Neural cell (in vitro differentiated cells): ENCODE measurements around the gene SP110.

ENCODE experiments used
- EP300 ChIP-seq: fragments of 450-650 bp; conservative IDR thresholded peaks from 2 replicates; pipeline ENCODE4 v1.6.1; 2014; ENCODE audit warnings: antibody characterized with exemption, mild to moderate bottlenecking, moderate library complexity; ENCODE audit not compliant: poor library complexity, severe bottlenecking
- EZH2 ChIP-seq: fragments of 200-600, 300-800 bp; shearing (Covaris generic), sonication (generic); IDR thresholded peaks from 2 replicates; pipeline ENCODE4 v1.6.1; 2014; ENCODE audit warnings: antibody characterized with exemption, low read length, borderline replicate concordance, mild to moderate bottlenecking; ENCODE audit not compliant: insufficient read depth, poor library complexity, severe bottlenecking
- MXI1 ChIP-seq: fragments of 450-650 bp; conservative IDR thresholded peaks from 2 replicates; pipeline ENCODE4 v1.6.1; 2014; ENCODE audit warnings: antibody characterized with exemption, mild to moderate bottlenecking; ENCODE audit not compliant: poor library complexity, severe bottlenecking
- POLR2AphosphoS5 ChIP-seq: IDR thresholded peaks from 2 replicates; pipeline ENCODE4 v1.6.1; 2012
- TAF1 ChIP-seq: IDR thresholded peaks from 2 replicates; pipeline ENCODE4 v1.6.1; 2012; ENCODE audit warnings: low read depth
- TF ChIP-seq, protein P1 (sequence below): fragments of 450-650 bp; IDR thresholded peaks from 2 replicates; pipeline ENCODE4 v1.5.1; 2014; ENCODE audit warnings: antibody characterized with exemption, mild to moderate bottlenecking, moderate library complexity; ENCODE audit not compliant: poor library complexity, severe bottlenecking

DNA sequence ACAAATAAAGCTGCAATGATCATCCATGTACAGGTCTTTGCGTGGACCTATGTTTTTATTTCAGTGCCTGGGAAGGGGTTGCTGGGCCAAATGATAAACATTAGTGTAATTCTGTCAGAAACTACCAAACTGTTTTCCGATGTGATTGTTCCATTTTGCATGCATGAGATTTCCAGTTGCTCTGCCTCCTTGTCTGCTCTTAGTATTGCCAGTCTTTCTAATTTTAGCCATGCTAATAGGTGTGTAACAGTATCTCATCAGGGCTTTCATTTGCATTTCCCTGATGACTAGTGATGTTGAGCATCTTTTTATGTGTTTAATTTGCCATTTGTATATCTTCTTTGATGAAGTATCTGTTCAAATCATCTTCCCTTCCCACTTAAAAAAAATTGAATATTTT is 67.5 kb downstream of the SP110 start:
- TF ChIP-seq, protein P1, sequence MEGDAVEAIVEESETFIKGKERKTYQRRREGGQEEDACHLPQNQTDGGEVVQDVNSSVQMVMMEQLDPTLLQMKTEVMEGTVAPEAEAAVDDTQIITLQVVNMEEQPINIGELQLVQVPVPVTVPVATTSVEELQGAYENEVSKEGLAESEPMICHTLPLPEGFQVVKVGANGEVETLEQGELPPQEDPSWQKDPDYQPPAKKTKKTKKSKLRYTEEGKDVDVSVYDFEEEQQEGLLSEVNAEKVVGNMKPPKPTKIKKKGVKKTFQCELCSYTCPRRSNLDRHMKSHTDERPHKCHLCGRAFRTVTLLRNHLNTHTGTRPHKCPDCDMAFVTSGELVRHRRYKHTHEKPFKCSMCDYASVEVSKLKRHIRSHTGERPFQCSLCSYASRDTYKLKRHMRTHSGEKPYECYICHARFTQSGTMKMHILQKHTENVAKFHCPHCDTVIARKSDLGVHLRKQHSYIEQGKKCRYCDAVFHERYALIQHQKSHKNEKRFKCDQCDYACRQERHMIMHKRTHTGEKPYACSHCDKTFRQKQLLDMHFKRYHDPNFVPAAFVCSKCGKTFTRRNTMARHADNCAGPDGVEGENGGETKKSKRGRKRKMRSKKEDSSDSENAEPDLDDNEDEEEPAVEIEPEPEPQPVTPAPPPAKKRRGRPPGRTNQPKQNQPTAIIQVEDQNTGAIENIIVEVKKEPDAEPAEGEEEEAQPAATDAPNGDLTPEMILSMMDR: no peak
- TF ChIP-seq POLR2AphosphoS5 (no peak), TAF1 (no peak), EZH2 (no peak), MXI1 (no peak), EP300 (no peak)
